HG02981 (cell line): ENCODE measurements around the gene CD276.

Experiments used
- ATAC-seq: cut with Tn5 transposase; IDR thresholded peaks from one replicate; pipeline ENCODE4 v1.9.1; 2021; ENCODE audit warnings: mild to moderate bottlenecking, moderate library complexity; ENCODE audit not compliant: unreplicated experiment

CD276 gene

GRCh38 chr15:73763931-73764330, 79.7 kb downstream of the CD276 start:
- ATAC-seq, result no peak
